Muscle of arm (tissue), 12 donors: ENCODE measurements around the gene CCDC91. TPM values are rescaled to one million over a fixed set of nuclear protein-coding genes. Genes with fewer than 3 reads are reported as not detected.
"Not testable (repeated sequence)": the region's sequence is repeated elsewhere in the genome, so short reads cannot be mapped to it uniquely, and the experiment has no call there.

Source experiments
- DNase-seq: peaks from one replicate; pipeline ENCODE4 v3.0.0-alpha.2; 2013
- polyA plus RNA-seq, 12 donors: library from polyadenylated mRNA; unstranded; fragments of 120-200 nt; gene quantifications; one replicate each; pipeline ENCODE4 v1.2.1, GENCODE V29; 2013; ENCODE audit not compliant: insufficient read length in 12 of 12

The CCDC91 gene
- polyA plus RNA-seq, 12 donors = 21.4 to 52.1 (median 24.4) TPM; not detected in 1

DNA sequence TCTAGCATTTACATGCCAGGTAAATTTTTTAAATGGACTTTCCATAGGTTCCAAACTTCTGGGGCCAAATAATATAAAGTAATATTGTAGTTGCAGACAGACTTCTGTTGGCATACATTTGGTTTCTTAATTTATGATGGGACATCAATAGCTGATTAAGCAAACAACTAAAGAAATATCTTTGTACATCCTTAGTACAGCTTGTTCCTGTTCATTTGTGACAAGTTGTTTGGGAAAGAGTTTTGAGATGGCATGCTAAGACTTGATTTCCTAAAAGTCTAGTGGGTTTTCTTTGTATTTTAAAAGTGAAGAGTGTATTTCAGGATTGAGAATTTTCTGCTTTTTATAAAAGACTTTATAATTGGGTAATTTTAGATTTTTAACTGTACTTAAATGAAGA lies 41.0 kb downstream of the CCDC91 start:
- DNase-seq = no peak

DNA sequence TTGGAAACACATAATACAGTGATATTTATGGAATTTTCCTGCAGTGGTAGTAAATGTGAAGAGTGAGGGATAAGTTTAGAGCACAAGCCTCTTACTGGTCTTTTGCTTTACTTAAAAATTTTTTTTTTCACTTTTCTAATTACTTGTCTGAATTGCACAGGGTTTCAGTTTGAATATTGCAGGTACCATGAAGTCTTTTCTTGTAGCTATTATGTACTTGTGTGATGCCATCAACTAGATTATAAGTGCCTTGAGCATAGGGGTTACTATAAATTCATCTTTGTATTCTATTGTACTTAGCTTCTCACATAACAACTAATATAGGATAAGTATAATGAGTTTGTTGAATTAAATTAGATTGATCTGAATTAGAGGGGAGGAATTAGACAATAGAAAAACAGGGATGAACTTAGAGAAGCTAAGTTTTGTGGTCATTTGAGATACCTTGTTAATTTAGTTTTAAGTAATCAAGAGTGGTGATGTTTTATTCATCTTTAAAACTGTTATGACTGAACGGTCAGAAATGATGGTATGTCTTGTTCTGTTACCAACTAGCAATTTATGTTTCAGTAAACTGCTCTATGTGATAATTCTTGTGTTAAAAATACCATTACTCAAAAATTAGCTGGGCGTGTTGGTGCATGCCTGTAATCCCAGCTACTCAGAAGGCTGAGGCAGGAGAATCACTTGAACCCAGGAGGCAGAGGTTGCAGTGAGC lies 42.1 kb downstream of the CCDC91 start:
- no peak for DNase-seq

DNA sequence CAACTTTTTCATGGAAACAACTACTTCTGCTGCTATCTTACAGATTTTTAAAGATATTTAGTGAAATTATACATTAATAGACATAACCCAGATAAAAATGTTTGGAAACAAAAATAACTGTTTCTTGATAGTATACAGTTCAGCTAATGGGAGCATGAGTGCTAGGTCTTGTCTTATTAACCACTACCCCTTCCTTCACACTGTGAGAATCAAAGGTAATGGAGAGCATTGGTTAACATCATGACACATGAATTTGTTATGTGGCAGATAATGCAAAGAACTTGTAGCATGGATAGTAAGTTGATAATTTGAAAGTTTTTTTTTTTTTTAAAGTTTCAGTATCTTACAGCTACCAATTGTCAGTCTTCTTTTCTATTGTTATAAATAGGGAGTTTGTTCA lies 44.2 kb downstream of the CCDC91 start:
- DNase-seq = no peak

DNA sequence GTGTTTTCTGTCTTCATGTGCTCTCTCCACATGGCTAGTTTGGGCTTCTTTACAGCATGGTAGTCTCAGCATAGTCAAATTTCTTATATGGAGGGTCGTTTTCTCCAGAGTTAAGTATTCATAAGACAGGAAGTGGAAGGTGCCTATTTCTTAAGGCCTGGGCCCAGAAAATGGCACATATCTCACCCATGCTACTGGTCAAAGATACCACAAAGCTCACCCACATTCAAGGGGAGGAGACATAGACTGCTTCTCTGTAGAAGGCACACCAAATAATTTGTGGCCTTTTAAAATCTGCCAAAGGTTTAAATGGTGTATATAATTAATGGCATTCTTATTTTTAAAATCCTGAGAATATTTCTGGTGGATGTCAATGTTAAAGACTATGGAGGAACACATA lies 44.8 kb downstream of the CCDC91 start:
- no peak for DNase-seq

DNA sequence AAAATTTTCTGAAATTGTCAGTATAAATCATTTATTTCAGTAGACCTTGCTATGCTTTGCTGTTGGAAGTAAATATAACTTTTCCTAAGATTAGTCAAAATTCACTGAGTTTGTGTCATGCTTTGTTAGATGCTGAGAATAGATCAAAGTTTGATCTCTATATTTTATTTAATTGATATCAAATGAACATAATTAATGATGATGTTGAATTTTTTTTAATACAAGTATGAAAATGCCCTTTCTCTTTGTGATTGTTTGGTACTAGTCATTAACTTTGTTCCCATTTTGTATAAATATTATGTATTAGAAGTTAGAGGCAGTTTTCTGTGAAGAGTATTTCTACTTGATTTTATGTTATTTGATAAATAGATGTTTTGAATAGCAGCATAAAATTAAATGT lies 45.7 kb downstream of the CCDC91 start:
- no peak for DNase-seq

- no peak for DNase-seq
These were observed 47.2 kb downstream of the CCDC91 start for GRCh38 chr12:28237423-28237822.

- no peak for DNase-seq
These were observed 49.7 kb downstream of the CCDC91 start for GRCh38 chr12:28239918-28240317.

DNA sequence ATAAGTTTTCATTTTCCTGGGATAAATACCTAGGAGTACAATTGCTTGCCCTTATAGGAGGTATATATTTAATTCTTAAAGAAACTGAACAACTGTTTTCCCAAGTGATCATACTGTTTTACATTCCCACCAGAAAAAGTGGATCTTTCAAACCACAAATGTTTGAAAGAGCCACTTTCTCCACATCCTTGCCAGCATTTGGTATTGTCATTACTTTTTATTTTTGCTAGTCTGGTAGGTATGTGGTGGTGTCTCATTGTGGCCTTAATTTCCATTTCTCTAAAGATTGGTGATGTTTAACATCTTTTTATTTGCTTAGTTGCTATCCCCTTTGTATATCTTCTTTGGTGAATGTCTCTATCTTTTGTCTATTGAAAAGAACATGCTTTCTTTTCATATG lies 50.6 kb downstream of the CCDC91 start:
- DNase-seq = no peak

DNA sequence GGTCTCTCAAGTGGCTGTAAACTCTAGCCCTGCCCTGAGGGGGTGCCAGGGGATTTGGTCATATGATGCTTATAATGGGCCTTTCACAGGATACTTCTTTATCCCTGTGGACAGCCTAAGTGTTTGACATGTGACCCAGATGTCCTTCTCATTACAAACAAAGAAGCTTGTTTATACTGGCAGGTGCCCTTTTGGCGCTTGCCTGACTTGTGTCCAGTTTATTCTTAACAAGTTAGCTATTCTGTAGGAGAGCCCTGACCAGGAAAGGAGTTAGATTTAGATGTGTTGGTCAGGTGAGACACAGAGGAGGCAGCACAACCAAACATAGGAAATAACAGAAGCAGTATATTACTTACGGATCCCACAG lies 51.9 kb downstream of the CCDC91 start:
- DNase-seq = no peak

- DNase-seq = no peak
These were observed 52.4 kb downstream of the CCDC91 start for GRCh38 chr12:28242496-28243309.

GRCh38 chr12:28243310-28243633 lies 53.0 kb downstream of the CCDC91 start:
- no peak for DNase-seq

- no peak for DNase-seq
These were observed 57.5 kb downstream of the CCDC91 start for GRCh38 chr12:28247806-28248205.

GRCh38 chr12:28248555-28249145 lies 58.4 kb downstream of the CCDC91 start:
- no peak for DNase-seq

DNA sequence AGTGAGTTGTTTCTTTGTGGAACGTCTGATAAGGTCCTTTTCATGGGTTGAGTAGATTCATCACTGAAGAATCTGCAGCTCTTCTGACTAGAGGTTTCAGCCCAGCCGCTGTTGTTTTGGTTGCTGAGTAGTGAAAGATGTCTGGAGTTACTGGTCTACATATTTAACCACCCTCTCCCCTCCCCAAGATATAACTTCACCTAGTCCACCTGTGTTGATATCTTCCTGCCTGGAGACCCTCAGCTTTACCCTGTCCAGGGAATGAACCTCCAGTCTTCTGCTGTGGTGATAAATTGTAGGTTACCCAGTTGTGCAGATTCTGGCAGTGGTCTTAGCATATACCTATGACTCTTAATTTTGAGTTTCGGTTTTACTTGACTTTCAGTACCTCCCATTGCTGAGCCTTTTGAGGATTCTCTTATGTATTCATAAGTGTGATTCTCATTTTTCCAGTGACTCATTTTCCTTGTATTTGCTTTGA lies 62.9 kb downstream of the CCDC91 start:
- no peak for DNase-seq

GRCh38 chr12:28257411-28257810 lies 67.2 kb downstream of the CCDC91 start:
- no peak for DNase-seq

DNA sequence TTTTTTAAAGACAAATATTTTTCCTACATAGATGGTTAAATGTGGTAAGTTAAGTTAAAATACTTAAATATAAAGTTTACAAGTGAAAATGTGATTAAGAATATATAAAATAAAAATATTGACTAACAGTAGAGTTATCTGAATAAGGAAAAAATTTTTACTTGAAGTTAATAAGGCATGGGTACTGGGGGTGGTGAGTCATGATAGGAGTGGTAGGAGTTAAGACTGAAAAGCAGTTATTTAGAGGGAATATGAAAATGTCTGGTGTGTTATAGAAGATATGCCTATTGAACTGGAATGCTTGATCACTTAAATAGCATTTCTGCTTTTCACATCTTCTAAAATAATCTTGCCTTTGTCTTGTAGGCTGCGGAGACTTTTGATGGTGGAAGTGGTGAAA lies 68.7 kb downstream of the CCDC91 start:
- no peak for DNase-seq

DNA sequence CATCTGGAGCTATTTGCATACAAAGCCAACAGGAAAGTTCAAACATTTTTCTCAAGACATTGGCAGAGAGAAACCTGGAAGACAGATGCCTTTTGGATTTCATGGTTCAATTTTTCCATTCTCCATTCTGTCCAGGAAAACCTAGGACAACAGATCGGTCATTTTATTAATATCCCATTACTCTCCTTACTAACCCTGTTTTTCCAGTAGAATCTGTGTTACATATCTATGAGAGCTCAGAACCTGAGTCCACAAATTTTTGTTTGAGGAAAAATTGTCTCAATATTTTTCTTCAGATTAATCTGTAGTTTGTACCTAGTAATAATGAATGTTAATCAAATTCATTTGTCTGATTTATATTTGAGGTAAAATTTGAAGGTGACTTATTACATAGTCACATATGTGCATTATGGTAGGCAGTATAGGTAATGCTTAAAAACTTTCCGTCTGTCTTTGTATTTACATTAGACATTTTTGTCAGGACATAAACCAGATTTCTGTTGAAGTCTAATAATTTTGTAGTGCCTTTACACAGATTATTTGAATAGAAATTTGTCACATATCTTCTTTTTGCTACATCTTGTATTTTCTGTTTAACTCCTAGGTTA lies 75.3 kb downstream of the CCDC91 start:
- DNase-seq = peak; percentile 7

DNA sequence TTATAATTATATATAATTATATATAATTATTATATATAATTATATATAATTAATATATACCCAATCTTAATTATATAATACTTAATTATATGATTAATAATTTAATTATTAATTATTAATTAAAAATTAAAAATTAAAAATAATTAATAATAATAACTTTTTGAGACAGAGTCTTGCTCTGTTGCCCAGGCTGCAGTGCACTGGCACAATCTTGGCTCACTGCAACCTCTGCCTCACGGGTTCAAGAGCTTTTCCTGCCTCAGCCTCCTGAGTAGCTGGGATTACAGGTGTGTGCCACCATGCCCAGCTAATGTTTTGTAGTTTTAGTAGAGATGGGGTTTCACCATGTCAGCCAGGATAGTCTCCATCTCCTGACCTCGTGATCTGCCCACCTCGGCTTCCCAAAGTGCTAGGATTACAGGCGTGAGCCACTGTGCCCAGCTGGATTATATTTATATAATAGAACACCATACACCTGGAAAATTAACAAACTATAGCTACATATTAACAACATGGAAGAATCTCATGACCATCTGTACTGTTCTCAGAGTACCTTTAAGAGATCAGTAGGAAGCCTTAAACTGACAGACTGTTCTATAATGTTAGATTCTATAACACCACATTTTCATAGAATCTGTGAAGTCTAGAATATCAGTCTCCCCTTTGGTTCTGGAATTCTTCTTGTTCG lies 77.8 kb downstream of the CCDC91 start:
- DNase-seq = not testable (repeated sequence)

DNA sequence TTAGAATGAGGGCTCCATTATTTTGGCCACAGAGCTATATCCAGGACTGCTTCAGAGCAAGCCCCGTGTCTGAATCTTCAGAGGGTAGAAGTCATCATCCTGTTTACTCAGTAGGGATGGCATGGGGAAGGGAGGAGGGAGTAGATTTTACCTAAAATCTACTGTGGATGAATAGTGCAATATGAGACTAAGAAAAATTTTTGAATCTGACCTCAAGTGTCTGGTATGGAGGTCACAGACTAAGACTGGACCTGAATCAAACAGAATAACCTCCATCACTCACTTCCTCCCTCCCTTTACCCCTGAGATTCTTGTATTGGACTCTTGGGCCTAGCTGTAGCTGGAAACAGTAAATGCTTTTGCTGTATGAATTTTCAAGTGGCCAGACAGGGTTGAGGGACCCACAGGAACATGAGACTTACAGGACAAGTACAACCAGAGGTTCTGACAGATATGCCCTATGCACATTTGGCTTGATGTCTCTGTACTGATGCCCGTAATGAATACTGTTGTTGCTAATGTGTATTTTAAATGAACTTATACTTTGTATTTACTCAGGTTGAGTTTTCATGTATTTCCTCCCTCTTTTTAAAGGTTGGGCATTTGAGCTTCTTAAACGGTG lies 78.5 kb downstream of the CCDC91 start:
- DNase-seq = no peak

- no peak for DNase-seq
These were observed 79.6 kb downstream of the CCDC91 start for GRCh38 chr12:28269851-28270250.

GRCh38 chr12:28278499-28278898 lies 88.2 kb downstream of the CCDC91 start:
- no peak for DNase-seq

DNA sequence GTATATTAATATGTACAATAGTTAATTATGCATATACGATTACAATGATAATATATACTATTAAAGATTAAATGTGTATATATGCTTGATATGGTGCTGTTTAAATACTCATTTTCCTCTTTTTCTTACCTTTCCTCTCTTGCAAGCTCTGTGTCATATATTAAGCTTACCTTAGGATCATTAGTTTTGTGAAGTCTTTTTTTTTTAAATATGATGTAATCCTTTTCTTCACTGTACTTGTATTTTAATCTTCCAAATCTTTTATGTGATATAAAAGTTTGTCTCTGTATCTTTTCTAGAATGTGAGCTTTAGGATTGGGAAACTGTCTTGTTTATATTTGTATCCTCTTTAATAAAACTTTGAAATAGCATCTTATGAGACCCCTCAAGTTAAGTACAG lies 88.7 kb downstream of the CCDC91 start:
- DNase-seq = no peak
